Activated CD4-positive, alpha-beta memory T cell treated with anti-CD3 and anti-CD28 coated beads for 36 hours (primary cell): Measurements from ENCODE around the gene KIF25. TPM values are rescaled to one million over a fixed set of nuclear protein-coding genes. Genes with fewer than 3 reads are reported as not detected.

Experiments used
- CTCF ChIA-PET: fragments of 350-600 bp; sonication (Branson Sonifier 250); formaldehyde crosslinking; loops from one replicate; lab custom pipeline; 2021; ENCODE audit warnings: antibody characterized with exemption, inconsistent platforms; lab: Charles Lee
- POLR2A ChIA-PET: fragments of 350-600 bp; sonication (Branson Sonifier 250); formaldehyde crosslinking; loops from one replicate; lab custom pipeline; 2021; ENCODE audit warnings: antibody characterized with exemption; lab: Charles Lee
- DNase-seq: peaks from one replicate; pipeline ENCODE4 v3.0.0-alpha.2; 2020
- H3K27ac Mint-ChIP-seq: one replicate; pipeline ENCODE4 v1.8.0; 2021; ENCODE audit warnings: mixed read lengths
- H3K27me3 Mint-ChIP-seq: one replicate; pipeline ENCODE4 v1.8.0; 2021; ENCODE audit warnings: mixed read lengths
- H3K36me3 Mint-ChIP-seq: one replicate; pipeline ENCODE4 v1.8.0; 2021; ENCODE audit warnings: mixed read lengths
- H3K4me1 Mint-ChIP-seq: one replicate; pipeline ENCODE4 v1.8.0; 2021; ENCODE audit warnings: low read depth, mixed read lengths
- H3K4me3 Mint-ChIP-seq: one replicate; pipeline ENCODE4 v1.8.0; 2021; ENCODE audit warnings: mild to moderate bottlenecking, mixed read lengths
- H3K9me3 Mint-ChIP-seq: one replicate; pipeline ENCODE4 v1.8.0; 2021; ENCODE audit warnings: mixed read lengths
- intact Hi-C: fragments of 100-400 bp; cut with micrococcal nuclease; formaldehyde crosslinking; loops from one replicate; pipeline ENCODE4 v1.15.1; 2023
- total RNA-seq, 2 experiments: library from RNA; stranded (reverse); gene quantifications; one replicate each; pipeline ENCODE4 v1.2.3, GENCODE V29; 2021

Gene KIF25
- total RNA-seq, 2 experiments from 2014 or later, result not detected

- CTCF ChIA-PET, result no interaction called here
- no peaks in the 10 kb centered on the region for H3K9me3 Mint-ChIP-seq
- H3K27ac Mint-ChIP-seq, result no peak overlapping the region
- intact Hi-C loops, result no loop called here
- H3K4me1 Mint-ChIP-seq, result no peaks in the 10 kb centered on the region
- H3K27me3 Mint-ChIP-seq, result no peaks in the 10 kb centered on the region
- H3K4me3 Mint-ChIP-seq, result no peak overlapping the region
- POLR2A ChIA-PET, result no interaction called here
- DNase-seq, result no peak
- no peaks in the 10 kb centered on the region for H3K36me3 Mint-ChIP-seq
Observed at GRCh38 chr6:168053957-168054471, 56.5 kb downstream of the KIF25 start.

GRCh38 chr6:168054765-168055560, 57.5 kb downstream of the KIF25 start:
- H3K4me3 Mint-ChIP-seq, result no peak overlapping the region
- ChIA-PET CTCF (no interaction called here), POLR2A (no interaction called here)
- no peak overlapping the region for H3K27ac Mint-ChIP-seq
- no peaks in the 10 kb centered on the region for H3K27me3 Mint-ChIP-seq
- H3K36me3 Mint-ChIP-seq, result no peaks in the 10 kb centered on the region
- DNase-seq, result no peak
- no peaks in the 10 kb centered on the region for H3K4me1 Mint-ChIP-seq
- H3K9me3 Mint-ChIP-seq, result no peaks in the 10 kb centered on the region
- intact Hi-C loops, result no loop called here

- no peaks in the 10 kb centered on the region for H3K36me3 Mint-ChIP-seq
- no peaks in the 10 kb centered on the region for H3K4me1 Mint-ChIP-seq
- H3K4me3 Mint-ChIP-seq, result no peak overlapping the region
- H3K27me3 Mint-ChIP-seq, result no peaks in the 10 kb centered on the region
- intact Hi-C loops, result no loop called here
- no peak for DNase-seq
- ChIA-PET CTCF (no interaction called here), POLR2A (no interaction called here)
- no peak overlapping the region for H3K27ac Mint-ChIP-seq
- no peaks in the 10 kb centered on the region for H3K9me3 Mint-ChIP-seq
Observed at GRCh38 chr6:168055696-168056489, 58.4 kb downstream of the KIF25 start.

- H3K36me3 Mint-ChIP-seq, result no peaks in the 10 kb centered on the region
- no peaks in the 10 kb centered on the region for H3K27me3 Mint-ChIP-seq
- no peaks in the 10 kb centered on the region for H3K4me1 Mint-ChIP-seq
- H3K9me3 Mint-ChIP-seq, result no peaks in the 10 kb centered on the region
- no peak for DNase-seq
- intact Hi-C loops, result no loop called here
- no peak overlapping the region for H3K27ac Mint-ChIP-seq
- H3K4me3 Mint-ChIP-seq, result no peak overlapping the region
- CTCF ChIA-PET, result no interaction called here
- POLR2A ChIA-PET, result no interaction called here
Observed at GRCh38 chr6:168056892-168057527, 59.5 kb downstream of the KIF25 start.

GRCh38 chr6:168057836-168058235, 60.4 kb downstream of the KIF25 start:
- Mint-ChIP-seq H3K27ac (no peak overlapping the region), H3K4me3 (no peak overlapping the region), H3K4me1 (no peaks in the 10 kb centered on the region), H3K9me3 (no peaks in the 10 kb centered on the region), H3K27me3 (no peaks in the 10 kb centered on the region), H3K36me3 (no peaks in the 10 kb centered on the region)
- intact Hi-C loops, result no loop called here
- DNase-seq, result no peak
- POLR2A ChIA-PET, result no interaction called here
- CTCF ChIA-PET, result no interaction called here

GRCh38 chr6:168058691-168059551, 61.5 kb downstream of the KIF25 start:
- intact Hi-C loops, result no loop called here
- no peaks in the 10 kb centered on the region for H3K9me3 Mint-ChIP-seq
- CTCF ChIA-PET, result no interaction called here

GRCh38 chr6:168060521-168060931, 63.1 kb downstream of the KIF25 start:
- DNase-seq, result no peak
- no peaks in the 10 kb centered on the region for H3K36me3 Mint-ChIP-seq
- no peaks in the 10 kb centered on the region for H3K9me3 Mint-ChIP-seq
- no peaks in the 10 kb centered on the region for H3K27me3 Mint-ChIP-seq
- H3K4me3 Mint-ChIP-seq, result no peak overlapping the region
- CTCF ChIA-PET, result no interaction called here
- no peak overlapping the region for H3K27ac Mint-ChIP-seq
- intact Hi-C loops, result no loop called here
- H3K4me1 Mint-ChIP-seq, result no peaks in the 10 kb centered on the region
- POLR2A ChIA-PET, result no interaction called here

More at GRCh38 chr6:168058691-168059551, 61.5 kb downstream of the KIF25 start:
- no peak overlapping the region for H3K27ac Mint-ChIP-seq
- H3K4me3 Mint-ChIP-seq, result no peak overlapping the region
- no peaks in the 10 kb centered on the region for H3K4me1 Mint-ChIP-seq
- POLR2A ChIA-PET, result no interaction called here
- no peaks in the 10 kb centered on the region for H3K27me3 Mint-ChIP-seq
- H3K36me3 Mint-ChIP-seq, result no peaks in the 10 kb centered on the region
- no peak for DNase-seq

GRCh38 chr6:168061269-168062210, 64.1 kb downstream of the KIF25 start:
- Mint-ChIP-seq H3K36me3 (no peaks in the 10 kb centered on the region), H3K4me3 (no peak overlapping the region), H3K4me1 (no peaks in the 10 kb centered on the region), H3K27me3 (no peaks in the 10 kb centered on the region), H3K27ac (no peak overlapping the region), H3K9me3 (no peaks in the 10 kb centered on the region)
- DNase-seq, result no peak
- CTCF ChIA-PET, result no interaction called here
- intact Hi-C loops, result no loop called here
- POLR2A ChIA-PET, result no interaction called here

GRCh38 chr6:168062346-168063289, 65.1 kb downstream of the KIF25 start:
- ChIA-PET POLR2A (no interaction called here), CTCF (no interaction called here)
- no peak overlapping the region for H3K4me3 Mint-ChIP-seq
- intact Hi-C loops, result no loop called here
- no peak overlapping the region for H3K27ac Mint-ChIP-seq
- no peaks in the 10 kb centered on the region for H3K36me3 Mint-ChIP-seq
- no peaks in the 10 kb centered on the region for H3K4me1 Mint-ChIP-seq
- DNase-seq, result no peak
- no peaks in the 10 kb centered on the region for H3K9me3 Mint-ChIP-seq
- no peaks in the 10 kb centered on the region for H3K27me3 Mint-ChIP-seq

- Mint-ChIP-seq H3K4me1 (no peaks in the 10 kb centered on the region), H3K4me3 (no peak overlapping the region), H3K27me3 (no peaks in the 10 kb centered on the region), H3K27ac (no peak overlapping the region), H3K36me3 (no peaks in the 10 kb centered on the region), H3K9me3 (no peaks in the 10 kb centered on the region)
- ChIA-PET CTCF (no interaction called here), POLR2A (no interaction called here)
- intact Hi-C loops, result no loop called here
- no peak for DNase-seq
Observed at GRCh38 chr6:168063431-168063830, 66.0 kb downstream of the KIF25 start.
